NCI-H82 (cell line): ENCODE measurements around the gene FAM180A.
"Not testable (repeated sequence)": the region's sequence is repeated elsewhere in the genome, so short reads cannot be mapped to it uniquely, and the experiment has no call there.

Experiments
- DNase-seq: peaks from one replicate; lab custom pipeline; 2025; lab: John Stamatoyannopoulos, UW

Gene FAM180A

GRCh38 chr7:135748770-135749169 is at the start of gene FAM180A:
Gene FAM180A (minus strand): TSS chr7:135748813. CDS start chr7:135748580, 233 bp downstream.
- no peak for DNase-seq

GRCh38 chr7:135798095-135798494 is 49.5 kb upstream of the FAM180A start:
- DNase-seq, result no peak

- peak; percentile 40 for DNase-seq
These were observed 47.4 kb upstream of the FAM180A start for GRCh38 chr7:135795846-135796570.

GRCh38 chr7:135793841-135794240 is 45.2 kb upstream of the FAM180A start:
- no peak for DNase-seq

- no peak for DNase-seq
These were observed 44.3 kb upstream of the FAM180A start for GRCh38 chr7:135792866-135793265.

GRCh38 chr7:135792363-135792668 is 43.7 kb upstream of the FAM180A start:
- no peak for DNase-seq

GRCh38 chr7:135791543-135792362 is 43.1 kb upstream of the FAM180A start:
- DNase-seq, result no peak

GRCh38 chr7:135790371-135790977 is 41.9 kb upstream of the FAM180A start:
- no peak for DNase-seq

GRCh38 chr7:135789956-135790355 is 41.3 kb upstream of the FAM180A start:
- DNase-seq, result no peak

GRCh38 chr7:135789431-135789830 is 40.8 kb upstream of the FAM180A start:
- no peak for DNase-seq

GRCh38 chr7:135786911-135787310 is 38.3 kb upstream of the FAM180A start:
- DNase-seq, result no peak

GRCh38 chr7:135785065-135785464 is 36.5 kb upstream of the FAM180A start:
- no peak for DNase-seq

- no peak for DNase-seq
These were observed 35.4 kb upstream of the FAM180A start for GRCh38 chr7:135784013-135784412.

GRCh38 chr7:135782801-135783200 is 34.2 kb upstream of the FAM180A start:
- DNase-seq, result no peak

GRCh38 chr7:135782377-135782776 is 33.8 kb upstream of the FAM180A start:
- no peak for DNase-seq

- DNase-seq, result no peak
These were observed 29.2 kb upstream of the FAM180A start for GRCh38 chr7:135777626-135778398.

- DNase-seq, result not testable (repeated sequence)
These were observed 27.3 kb upstream of the FAM180A start for GRCh38 chr7:135775915-135776314.

GRCh38 chr7:135775230-135775629 is 26.6 kb upstream of the FAM180A start:
- no peak for DNase-seq

GRCh38 chr7:135774284-135774683 is 25.7 kb upstream of the FAM180A start:
- no peak for DNase-seq

GRCh38 chr7:135773464-135773863 is 24.9 kb upstream of the FAM180A start:
- DNase-seq, result no peak

GRCh38 chr7:135772639-135773222 is 24.1 kb upstream of the FAM180A start:
- DNase-seq, result no peak
